HG03439 (cell line): ENCODE data around the gene TSPAN4.

Source experiments
- ATAC-seq: cut with Tn5 transposase; IDR thresholded peaks from one replicate; pipeline ENCODE4 v1.9.1; 2021; ENCODE audit warnings: mild to moderate bottlenecking, moderate library complexity; ENCODE audit not compliant: unreplicated experiment

Gene TSPAN4

DNA sequence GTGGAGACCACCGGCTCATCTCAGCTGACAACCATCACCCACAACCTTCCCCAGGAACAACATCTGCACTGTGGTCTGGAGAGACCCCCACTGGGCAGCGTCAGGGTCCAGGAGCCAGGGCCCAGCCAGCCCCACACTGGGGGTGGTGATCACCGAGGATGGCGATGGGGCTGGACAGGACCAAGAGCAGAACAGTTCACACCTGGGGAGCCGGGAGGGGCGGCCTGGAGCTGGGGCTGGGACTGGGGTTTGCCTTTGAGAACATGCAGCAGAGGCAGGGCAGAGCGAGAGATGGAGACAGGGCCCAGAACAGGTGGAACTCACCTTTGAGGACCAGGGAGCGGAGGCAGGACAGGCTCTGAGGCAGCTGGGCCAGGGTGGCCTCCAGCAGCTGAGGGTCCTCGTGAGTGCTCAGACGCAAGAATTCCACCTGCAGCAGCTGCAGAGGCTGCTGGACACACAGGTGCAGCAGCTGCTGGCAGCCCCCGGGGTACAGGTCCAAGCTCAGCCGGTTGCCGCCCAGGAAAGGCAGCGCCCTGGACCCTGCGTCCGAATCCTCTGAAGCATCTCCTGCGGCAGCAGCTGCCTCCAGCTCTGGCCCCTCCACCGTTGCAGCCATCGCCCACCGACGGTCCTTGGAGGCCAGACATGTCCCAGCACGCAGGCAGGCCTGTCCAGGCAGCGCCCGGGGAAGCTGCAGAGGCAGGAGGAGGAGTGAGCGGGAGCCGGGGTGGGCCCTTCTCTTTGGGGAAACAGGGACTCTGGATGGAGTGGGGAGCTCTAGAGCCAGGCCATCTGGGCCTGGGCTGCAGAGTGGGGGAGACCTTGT is 38.7 kb upstream of the TSPAN4 start:
- ATAC-seq = no peak

DNA sequence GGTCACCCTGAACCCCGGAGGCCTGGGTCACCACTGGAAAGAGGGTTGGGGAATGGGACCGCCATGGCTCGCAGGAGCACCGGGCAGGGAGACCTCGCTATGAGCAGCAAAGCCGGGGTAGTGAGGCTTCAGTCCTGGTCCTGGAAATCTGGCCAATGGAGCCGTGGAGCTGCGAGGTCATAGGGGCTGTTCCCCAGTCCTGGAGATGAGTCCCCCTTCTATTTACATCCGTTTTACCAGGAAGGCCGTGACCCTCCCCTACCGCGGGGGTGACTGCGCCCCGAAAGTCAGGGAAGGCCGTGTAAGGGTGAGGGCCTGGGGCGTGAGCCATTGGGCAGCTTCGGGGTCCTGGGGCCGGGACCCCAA is 38.1 kb upstream of the TSPAN4 start:
- ATAC-seq = no peak

DNA sequence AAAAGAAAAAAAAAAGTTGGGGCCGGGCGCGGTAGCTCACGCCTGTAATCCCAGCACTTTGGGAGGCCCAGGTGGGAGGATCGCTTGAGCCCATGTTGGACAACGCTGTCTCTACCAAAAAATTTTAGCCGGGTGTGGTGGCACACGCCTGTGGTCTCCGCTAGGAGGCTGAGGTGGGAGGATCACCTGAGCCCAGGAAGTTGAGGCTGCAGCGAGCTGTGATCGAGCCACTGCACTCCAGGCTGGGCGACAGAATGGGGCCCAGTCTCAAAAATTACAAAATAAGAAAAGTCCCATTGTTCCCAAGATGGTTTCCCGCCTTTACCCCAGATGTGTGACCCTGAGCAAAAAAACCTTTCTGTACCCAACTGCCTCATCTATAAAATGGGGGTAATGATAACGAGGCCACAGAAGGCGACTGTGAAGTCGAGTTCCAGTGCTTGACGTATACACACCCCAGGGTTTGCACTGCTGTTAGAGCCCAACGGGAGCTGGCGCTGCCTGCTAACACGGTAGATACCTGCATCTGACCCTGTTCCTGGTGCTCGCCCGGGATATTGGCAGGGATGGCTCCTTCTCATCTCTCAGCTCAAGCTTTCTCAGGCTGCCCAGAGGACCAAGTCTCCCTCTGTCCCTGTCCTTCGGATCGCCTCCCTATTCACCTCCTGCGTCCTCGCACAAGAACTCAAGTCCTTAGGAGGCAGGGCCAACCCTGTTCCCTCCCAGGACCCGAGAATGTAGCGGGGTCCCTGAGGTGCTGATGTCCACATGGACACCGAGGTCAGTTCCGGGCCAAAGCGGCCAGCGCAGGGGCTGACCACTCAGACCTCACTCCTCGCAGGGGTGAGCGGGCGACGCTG is 34.0 kb upstream of the TSPAN4 start:
- peak; percentile 1 for ATAC-seq

DNA sequence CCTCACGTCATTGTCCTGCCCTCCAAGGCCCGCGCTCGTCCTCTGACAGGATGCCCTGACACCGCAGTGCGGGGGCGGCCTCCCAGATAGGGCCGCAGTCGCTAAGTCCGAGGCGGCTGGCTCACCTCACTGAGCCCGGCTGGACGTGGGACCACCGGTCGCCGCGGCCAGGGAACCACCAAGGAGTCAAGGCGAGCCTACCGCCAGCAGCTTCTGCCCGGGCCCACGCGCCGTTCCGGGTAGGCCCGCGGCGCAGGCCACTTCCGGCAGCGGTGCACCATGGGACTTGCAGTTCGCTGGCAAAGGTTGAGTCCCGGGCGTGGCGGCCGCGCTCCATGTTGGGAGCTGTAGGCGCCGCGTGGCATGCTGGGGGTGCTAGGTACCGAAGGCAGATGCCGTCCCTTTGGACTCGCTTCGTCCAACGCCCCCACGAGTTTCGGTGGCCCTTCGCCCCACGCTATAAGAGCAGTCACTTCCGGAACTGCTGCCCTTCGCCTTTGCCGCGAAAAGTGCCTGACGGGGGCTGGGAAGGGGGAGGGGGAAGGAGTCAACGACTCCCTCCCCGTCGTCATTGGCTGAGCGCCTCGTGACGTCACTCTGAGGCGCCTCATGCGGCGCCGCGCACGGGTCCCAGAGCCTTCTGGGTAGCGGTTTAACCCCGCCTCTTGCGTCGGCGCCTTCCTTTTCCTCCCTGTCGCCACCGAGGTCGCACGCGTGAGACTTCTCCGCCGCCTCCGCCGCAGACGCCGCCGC is 33.2 kb upstream of the TSPAN4 start, which contains the start of gene RPLP2:
TSS of gene RPLP2 (plus strand) at position 681 of the 753 bp plus-strand sequence. CDS start 268 bp downstream, outside the sequence.
- ATAC-seq = peak; percentile 73

DNA sequence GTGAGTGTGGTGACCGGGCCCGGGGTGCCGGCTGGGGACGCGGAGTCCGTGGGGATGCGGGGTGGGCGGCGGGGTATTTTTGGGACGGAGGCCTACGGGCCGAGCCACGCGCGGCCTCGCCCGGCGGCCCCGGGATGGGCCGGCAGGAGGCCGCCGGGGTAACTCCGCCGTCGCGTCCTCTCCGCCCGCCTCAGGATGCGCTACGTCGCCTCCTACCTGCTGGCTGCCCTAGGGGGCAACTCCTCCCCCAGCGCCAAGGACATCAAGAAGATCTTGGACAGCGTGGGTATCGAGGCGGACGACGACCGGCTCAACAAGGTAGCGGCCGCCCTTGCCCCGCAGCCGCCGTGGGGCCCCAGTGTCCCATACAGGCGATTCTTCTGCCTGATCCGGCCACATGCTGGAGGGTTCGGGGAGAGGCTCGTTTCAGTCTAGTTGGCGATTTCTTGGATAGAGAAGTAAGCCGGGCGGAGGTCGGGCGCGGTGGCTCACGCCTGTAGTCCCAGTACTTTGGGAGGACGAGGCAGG is 32.5 kb upstream of the TSPAN4 start:
- no peak for ATAC-seq

DNA sequence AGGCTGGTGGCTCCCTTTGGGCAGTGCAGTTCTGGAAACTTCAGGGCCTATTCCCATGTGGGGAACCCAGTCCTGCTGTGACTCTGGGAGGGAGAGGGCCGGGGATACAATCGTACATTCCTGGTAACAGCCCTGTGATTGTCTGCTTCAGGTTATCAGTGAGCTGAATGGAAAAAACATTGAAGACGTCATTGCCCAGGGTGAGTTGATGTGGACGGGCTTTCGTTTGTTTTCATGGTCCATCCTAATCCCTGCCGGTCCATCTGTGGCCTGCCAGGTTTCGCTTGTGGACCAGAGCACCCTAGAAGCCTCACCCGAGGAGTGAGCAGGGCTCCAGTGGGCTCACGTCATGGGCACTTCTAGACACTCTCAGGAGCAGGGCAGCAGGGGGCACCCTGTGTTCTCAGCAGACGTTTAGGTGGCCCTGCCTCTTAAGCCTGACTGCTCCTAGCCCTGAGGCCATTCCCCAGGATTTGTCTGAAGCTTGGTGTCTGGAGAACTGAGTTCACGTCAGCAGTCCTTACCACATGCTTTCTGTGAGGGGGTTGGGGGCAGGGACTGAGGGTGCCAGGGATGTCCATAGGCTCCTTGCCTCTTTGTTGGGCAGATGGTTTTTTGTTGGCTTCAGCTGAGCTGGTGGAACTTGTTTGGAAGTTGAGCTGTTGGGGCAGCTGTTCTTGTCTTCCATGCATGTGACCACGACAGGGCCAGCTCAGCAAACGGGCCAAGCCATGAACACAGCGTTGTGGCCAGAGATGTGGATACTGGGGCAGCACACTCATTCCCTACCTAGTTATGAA is 31.0 kb upstream of the TSPAN4 start:
- ATAC-seq = no peak

DNA sequence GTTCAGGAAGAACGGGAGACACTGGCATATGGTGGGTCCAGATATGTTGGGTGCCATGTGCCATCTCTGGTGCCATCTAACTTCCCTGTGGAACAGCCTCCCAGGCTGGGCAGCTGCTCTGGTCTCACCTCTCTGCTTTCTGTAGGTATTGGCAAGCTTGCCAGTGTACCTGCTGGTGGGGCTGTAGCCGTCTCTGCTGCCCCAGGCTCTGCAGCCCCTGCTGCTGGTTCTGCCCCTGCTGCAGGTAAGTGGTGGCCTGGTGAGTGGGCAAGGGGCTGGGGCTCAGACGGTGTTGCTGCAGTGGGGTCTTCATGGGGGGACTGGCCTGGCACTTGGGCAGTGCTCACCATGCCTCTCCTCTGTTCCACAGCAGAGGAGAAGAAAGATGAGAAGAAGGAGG is 30.3 kb upstream of the TSPAN4 start:
- no peak for ATAC-seq

DNA sequence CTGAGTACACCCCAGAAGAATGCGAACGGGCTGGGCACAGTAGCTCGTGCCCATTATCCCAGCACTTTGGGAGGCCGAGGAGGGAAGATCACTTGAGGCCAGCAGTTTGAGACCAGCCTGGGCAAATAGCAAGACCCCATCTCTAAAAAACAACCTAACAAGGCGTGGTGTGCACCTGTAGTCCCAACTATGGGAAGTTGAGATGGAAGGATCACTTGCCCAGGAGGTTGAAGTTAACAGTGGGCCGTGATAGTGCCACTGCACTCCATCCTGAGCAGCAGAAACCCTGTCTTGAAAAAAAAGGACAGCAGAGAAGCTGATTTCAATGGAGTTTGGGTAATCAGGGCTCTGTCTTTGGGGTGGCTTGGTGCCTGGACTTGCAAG is 29.6 kb upstream of the TSPAN4 start:
- ATAC-seq = no peak

DNA sequence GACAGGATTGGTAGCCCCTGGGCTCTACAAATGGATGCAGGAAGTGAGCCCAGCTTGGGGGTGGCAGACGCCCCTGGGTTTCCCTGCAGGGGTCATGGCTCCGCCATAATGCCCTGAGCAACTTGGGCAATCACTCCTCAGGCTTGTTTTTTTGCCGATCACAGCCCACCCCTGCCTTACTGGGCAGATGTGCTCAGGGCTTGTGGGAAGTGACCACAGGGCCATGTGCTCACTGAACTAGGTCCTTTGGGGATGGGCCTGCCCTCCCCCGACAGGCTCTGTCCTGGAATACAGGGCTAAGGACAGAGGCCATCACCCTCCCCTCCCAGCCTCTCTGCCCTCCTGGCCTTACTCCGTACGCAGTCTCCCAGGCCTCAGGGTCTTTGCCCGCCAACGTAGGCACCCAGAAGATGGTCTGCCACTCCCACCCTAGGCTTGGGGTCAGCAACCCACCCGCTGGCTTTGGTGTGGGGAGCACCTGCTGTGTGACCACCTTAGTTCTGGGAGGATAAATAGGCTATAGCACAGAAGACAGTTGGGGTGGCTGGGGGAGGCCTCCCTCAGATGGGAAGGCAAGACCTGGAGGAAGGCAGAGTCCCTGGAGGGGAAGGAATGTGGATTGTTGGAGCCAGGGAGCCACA is 29.1 kb upstream of the TSPAN4 start:
- no peak for ATAC-seq

DNA sequence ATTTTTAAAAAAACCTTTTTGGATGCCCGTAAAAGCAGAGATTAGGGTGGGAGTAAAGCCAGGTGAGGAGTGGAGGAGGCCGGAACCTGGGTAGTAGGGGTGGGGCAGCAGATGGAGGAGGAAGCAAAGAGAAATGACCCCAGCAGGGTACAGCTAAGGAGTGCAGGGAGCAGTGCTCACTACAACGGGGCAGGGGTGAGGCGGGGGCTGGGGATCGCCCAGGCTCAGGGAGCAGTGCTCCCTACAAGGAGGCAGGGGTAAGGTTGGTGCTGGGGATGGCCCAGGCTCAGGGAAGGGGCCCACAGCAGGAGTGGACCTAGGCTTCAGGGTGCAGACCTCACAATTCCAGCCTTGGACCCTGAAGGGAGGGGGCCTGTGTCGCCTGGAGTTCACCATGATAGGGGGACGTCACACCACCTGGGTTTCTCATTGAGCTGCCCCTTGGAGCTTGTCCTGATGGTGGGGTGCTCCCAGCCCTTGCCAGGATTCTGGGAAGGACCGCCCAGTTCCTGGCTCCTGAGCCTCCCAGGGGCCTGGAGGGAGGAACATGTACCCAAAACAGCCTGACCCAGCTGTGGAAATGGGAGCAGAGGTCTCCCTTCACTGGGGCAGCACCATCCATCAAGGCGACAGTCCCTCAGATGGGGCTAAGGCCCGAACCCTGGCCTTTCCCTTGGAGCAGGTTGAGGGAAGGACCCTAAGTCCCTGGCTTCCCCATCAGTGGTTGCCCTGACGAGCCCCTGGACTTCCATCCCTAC is 26.8 kb upstream of the TSPAN4 start:
- no peak for ATAC-seq

DNA sequence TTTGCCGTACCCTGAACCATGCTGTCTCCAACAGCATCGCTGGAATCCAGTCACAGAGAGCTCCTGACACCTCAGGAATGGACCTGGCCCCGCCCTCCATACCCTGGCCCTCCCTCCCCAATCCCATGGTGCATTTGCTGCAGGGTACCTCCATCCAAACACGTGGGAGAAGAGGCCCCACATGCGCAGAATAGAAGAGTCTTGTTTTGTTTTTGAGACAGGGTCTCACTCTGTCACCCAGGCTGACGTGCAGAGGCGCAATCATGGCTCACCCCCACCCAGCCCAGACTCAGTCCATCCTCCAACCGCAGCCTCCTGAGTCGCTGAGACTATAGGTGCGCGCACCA is 26.2 kb upstream of the TSPAN4 start:
- ATAC-seq = no peak

DNA sequence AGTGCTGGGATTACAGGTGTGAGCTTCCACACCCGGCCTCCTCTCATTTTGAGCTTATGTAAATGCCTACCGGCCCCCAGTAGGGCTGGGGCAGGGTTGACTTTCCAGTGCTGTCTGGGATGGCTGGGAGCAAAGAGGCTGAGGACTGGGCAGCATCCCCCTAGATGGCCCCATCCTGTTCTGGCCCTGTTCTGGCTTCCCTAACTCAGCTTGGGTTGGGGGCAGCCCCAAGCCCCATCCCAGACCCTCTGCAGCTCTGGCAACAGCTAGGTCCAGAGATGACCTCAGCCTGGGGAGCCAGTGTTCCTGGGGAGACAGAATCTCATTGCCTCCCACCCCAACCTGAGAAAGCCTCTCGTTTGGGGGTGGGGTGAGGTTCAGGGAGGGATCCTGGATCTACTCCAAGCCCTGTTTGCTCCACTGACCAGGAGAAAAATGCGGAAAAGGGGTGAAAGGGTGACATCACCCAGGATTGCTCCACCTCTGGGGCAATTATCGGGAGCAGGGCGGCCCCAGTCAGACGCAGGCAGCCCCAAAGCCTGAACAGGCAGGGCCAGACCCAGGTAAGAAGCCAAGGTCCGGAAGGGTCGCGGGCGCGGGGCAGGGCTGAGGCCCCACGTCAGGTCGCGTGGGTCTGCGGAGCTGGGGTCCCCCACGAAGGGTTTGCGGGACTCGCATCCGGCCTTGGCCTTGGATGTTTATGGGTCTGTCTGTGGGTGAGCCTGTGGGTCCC is 24.1 kb upstream of the TSPAN4 start, which contains the start of gene PNPLA2:
TSS of gene PNPLA2 (plus strand) at position 519 of the 733 bp plus-strand sequence. CDS start 805 bp downstream, outside the sequence.
- ATAC-seq = no peak

DNA sequence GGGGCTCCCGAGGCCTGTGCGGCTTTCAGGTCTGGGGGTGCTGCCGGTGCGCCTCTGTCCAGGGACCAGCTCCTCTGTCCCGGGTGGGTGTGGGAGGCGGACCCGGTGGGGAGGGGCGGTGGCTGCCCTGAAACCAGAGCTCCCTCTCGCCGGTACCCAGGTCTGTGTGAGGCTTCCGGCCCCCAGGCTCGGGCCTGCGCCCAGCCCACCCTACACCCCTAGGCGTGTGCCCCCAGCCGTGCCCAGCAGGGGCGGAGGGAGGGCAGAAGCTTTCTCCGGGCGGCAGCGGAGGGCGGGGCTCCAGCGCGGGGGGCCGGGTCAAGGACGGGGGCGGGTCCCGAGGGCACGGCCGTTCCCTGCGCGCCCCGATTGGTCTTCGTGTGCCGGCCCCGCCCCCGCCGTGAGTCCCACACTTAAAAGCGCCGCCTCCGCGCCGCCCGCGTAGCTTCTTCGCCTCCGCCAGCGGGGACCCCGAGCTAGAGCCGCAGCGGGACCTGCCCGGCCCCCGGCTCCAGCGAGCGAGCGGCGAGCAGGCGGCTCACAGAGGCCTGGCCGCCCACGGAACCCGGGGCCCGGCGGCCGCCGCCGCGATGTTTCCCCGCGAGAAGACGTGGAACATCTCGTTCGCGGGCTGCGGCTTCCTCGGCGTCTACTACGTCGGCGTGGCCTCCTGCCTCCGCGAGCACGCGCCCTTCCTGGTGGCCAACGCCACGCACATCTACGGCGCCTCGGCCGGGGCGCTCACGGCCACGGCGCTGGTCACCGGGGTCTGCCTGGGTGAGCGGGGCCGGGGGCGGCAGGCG is 23.3 kb upstream of the TSPAN4 start:
- peak; percentile 58 for ATAC-seq

DNA sequence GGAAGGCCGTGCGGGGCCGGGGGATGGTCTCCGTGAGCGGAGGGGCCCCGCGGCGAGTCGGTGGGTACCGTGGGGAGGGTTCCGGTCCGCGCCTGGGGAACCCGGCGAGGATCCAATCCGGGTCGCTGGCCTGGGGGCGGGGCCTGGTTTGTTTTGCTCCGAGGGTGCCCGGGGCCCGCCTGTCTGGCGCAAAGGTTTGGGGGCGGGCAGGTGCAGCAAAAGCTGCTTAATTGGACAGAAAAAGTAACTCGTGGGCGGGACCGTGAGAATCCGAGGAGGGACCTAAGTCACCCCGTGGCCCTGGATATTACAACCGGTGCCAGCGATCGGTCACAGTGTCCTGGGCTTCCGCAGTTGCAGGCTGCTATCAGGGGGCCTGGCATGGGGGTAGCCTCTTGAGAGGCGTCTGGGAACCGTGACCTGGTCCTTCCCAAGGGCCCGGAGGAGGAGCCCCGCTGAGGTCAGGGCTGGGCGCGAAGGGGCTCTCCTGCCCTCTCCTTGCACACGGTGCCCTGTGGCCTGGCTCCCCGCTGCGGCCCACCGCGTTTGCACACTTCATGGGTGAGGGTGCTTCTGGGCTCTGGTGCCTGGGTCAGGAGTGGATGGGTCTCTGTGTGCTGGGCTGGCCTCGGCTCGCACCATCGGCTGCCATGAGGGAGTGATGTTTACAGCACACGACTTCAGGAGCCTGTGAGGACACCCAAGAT is 22.6 kb upstream of the TSPAN4 start:
- peak; percentile 63 for ATAC-seq

DNA sequence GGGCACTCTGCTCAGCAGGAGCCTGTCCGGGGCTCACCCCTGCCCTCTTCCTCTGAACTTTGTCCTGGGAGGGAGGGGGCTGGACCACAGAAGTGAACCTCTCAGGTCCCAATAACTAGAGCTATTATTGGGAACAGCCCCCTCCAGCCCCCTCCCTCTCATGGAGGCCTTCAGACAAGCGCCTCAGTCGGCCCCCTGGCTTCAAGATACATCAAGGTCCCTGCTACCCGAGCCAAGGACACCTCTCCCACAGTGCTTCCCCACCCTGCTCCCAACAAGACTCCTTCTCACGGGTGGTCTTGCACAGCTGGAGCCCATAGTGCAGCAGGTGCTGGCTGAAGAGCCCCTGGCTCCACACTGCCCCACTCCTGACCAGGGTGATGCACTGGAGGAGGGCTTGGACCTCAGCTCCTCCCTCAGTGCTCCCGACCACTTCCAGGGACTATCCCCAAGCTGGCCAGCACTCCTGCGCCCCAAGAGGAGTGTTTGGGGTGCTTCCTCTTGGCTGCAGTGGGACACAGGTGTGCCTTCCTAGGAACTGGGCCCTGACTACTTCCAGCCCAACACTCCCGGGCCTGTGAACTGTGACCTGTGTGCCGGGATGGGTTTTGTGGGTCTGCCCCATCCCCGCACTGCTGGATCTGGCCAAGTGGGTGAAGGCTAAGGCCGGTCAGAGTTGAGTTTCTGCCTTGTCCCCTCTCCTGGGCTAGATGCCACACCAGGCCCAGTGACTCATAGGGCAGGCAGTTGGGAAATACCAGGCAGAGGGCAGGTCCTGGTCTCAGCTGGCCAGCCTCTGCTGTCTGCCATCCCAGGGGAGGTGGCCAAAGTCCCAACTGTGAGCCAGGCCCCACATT is 21.8 kb upstream of the TSPAN4 start:
- no peak for ATAC-seq
